ENCODE measurements around the gene PPP2R5C. TPM values are rescaled to one million over a fixed set of nuclear protein-coding genes. Genes with fewer than 3 reads are reported as not detected.

Gene PPP2R5C
- total and polyA plus RNA-seq, 2 of the 8 experiments (the other 6 are each of a cell fraction or from before 2014, with no cell fraction given), result 49.6 to 95.9 TPM

GRCh38 chr14:101905614-101906013 is 144.1 kb downstream of the PPP2R5C start (continued):
- TF ChIP-seq FOSL1 (IDR thresholded peaks at IDR 0.05; ENCODE audit: insufficient read depth, low read depth, low read length) (no peak), JUN (IDR thresholded peaks at IDR 0.05; ENCODE audit: low read depth, low read length) (no peak)
